Ascending aorta (tissue), 2 donors: ENCODE results near the gene TBC1D3B. TPM values are rescaled to one million over a fixed set of nuclear protein-coding genes. Genes with fewer than 3 reads are reported as not detected.

ENCODE experiments used
- DNase-seq, 2 donors: peaks; one replicate each; pipeline ENCODE4 v3.0.0-alpha.2; 2019; ENCODE audit warnings: low spot score in 2 of 2
- H3K27ac ChIP-seq, 2 donors: fragments of 200-600 bp; sonication (generic); one replicate each; pipeline ENCODE4 v1.5.1; 2016 to 2017; ENCODE audit warnings: mild to moderate bottlenecking in 1 of 2
- H3K27me3 ChIP-seq: fragments of 200-600 bp; sonication (generic); one replicate; pipeline ENCODE4 v1.5.1; 2017
- H3K36me3 ChIP-seq, 2 donors: fragments of 200-600 bp; sonication (generic); one replicate each; pipeline ENCODE4 v1.5.1; 2016
- H3K4me1 ChIP-seq, 2 donors: fragments of 200-600 bp; sonication (generic); one replicate each; pipeline ENCODE4 v1.5.1; 2016 to 2017; ENCODE audit warnings: mild to moderate bottlenecking in 1 of 2
- H3K4me3 ChIP-seq, 2 donors: fragments of 200-600 bp; sonication (generic); one replicate each; pipeline ENCODE4 v1.5.1; 2016 to 2017; ENCODE audit warnings: mild to moderate bottlenecking in 1 of 2
- H3K9me3 ChIP-seq, 2 donors: fragments of 200-600 bp; sonication (generic); one replicate each; pipeline ENCODE4 v1.5.1; 2016
- intact Hi-C: fragments of 100-400 bp; cut with DNase I; formaldehyde crosslinking; loops from one replicate; pipeline ENCODE4 v1.15.1; 2023
- total RNA-seq: library from RNA; depleted of rRNA; stranded (reverse); fragments of >200 nt; gene quantifications from one replicate; pipeline ENCODE4 v1.1.0, GENCODE V29; 2016
- TF ChIP-seq, protein P1 (sequence below), 3 experiments: fragments of 200-600 bp in 2 of 3; fragments of 450-650 bp in 1 of 3; sonication (generic) in 2 of 3; IDR thresholded peaks; one replicate each; pipeline ENCODE4 v1.5.1; 2016 to 2019; ENCODE audit warnings: antibody characterized with exemption in 3 of 3, mild to moderate bottlenecking in 1 of 3, moderate library complexity in 1 of 3

The TBC1D3B gene
- total RNA-seq, 1 donor from 2014 or later = not detected

DNA sequence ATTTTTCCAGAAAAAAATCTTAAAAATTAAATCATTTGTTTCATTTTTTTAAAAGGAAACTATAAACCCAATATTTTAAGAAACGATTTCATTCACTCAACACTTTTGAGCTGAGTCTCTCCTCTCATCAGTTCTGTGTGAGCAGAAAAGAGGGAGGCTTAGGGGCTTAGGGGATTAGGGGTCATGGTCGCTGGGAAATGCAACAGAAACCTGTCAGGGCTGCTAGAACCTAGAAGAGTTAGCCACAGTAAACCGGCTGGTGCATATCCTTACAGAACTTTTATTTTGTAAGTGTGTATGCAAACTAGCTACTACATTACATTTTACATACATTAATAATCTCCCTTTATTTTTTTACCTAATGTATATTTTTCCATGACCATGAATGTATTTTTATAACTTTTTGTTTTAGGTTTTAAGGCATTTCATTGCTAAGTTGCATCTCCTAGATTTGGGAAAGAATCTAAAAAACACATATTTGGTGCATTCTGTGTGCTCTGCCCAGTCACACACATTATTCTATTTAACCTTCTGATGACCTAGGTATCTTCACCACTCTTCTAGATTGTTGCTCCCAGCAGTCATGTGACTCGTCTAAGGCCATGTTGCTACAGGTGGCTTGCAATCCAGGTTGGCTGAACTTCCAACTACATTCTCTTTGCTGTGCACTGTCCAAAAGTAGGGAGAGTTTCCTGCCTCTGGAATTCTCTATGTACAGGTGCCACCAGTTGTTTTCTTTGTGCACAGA is 24.4 kb downstream of the TBC1D3B start:
- Histone ChIP-seq H3K4me1 (peaks cover 0 to 4% of the 10 kb centered on the region in 2 donors), H3K36me3 (no peaks in the 10 kb centered on the region), H3K27me3 (no peaks in the 10 kb centered on the region), H3K4me3 (no peak overlapping the region), H3K9me3 (no peaks in the 10 kb centered on the region), H3K27ac (no peak overlapping the region)
- TF ChIP-seq, protein P1, sequence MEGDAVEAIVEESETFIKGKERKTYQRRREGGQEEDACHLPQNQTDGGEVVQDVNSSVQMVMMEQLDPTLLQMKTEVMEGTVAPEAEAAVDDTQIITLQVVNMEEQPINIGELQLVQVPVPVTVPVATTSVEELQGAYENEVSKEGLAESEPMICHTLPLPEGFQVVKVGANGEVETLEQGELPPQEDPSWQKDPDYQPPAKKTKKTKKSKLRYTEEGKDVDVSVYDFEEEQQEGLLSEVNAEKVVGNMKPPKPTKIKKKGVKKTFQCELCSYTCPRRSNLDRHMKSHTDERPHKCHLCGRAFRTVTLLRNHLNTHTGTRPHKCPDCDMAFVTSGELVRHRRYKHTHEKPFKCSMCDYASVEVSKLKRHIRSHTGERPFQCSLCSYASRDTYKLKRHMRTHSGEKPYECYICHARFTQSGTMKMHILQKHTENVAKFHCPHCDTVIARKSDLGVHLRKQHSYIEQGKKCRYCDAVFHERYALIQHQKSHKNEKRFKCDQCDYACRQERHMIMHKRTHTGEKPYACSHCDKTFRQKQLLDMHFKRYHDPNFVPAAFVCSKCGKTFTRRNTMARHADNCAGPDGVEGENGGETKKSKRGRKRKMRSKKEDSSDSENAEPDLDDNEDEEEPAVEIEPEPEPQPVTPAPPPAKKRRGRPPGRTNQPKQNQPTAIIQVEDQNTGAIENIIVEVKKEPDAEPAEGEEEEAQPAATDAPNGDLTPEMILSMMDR (IDR thresholded peaks at IDR 0.05) = no peak
- DNase-seq = no peak
- intact Hi-C loops = no loop called here

DNA sequence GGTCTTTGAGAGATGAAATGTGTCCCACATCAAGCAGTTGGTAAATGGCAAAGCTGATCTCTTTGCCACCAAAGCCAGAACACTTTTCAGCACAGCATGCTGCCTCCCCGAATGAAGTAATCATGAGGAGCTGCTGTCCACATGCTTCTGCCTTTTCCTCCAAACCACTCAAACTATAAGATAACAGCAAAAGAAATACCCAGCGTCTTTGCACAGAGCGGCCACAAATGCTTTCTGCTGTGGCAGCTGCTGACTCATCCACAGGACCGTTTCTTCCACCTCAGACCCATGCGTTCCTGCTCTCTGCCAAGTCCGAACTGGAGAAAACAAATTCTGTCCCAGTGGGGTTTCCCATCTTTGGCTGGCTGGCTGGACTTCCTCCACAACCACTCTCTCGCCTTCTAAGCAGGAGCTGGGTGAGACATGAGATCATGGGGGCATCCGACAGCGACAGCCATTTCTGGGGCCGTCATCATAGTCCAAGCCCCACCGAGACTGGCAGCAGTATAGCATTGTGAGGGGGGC is 27.1 kb downstream of the TBC1D3B start:
- TF ChIP-seq, protein P1 (IDR thresholded peaks at IDR 0.05) = no peak
- no peaks in the 10 kb centered on the region for H3K36me3 ChIP-seq
- H3K9me3 ChIP-seq = no peaks in the 10 kb centered on the region
- peak in 1 of 2 donors; percentile 63 for DNase-seq
- no peak overlapping the region for H3K4me3 ChIP-seq
- H3K4me1 ChIP-seq = peaks cover 0 to 4% of the 10 kb centered on the region in 2 donors
- intact Hi-C loops = loop anchor here (10.0 kb wide), 2 partner anchors 175 to 335 kb away; partner anchors contain the start of gene ZNHIT3
- no peaks in the 10 kb centered on the region for H3K27me3 ChIP-seq
- H3K27ac ChIP-seq = no peak overlapping the region

DNA sequence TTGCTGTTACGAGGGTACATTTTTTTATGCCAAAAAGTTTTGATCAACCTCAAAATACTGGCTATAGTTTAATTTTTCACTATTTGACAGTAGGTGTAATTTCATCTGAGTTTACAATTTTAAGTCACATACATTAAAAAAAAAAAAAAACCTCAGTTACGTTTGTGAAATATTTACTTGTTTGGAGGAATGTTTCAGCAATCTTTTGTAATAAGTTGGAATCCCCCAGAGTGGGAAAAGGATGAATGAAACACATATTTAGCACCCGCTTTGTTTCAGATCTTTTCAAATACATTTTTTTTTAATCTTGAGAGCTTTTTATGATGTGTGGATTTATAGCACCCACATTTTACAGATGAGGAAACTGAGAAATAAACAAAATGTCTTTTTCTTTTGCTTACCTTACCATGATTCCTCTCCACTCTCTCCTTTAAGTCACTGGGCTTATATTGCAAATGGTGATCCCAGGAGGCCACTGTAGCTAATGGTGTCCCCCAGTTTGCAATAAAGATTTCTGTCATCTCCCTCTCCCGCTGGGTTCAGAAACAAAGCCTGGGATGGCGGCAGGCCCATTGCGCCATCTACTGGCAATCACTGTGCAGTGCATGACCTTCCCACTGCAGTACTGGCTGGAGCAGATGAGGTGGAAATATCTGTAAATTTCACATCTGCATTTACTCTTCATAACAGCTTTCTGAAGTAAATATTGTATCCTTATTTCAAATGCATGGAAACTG is 27.7 kb downstream of the TBC1D3B start:
- peak in 1 of 2 donors; percentile 79 for DNase-seq
- peaks cover 0 to 4% of the 10 kb centered on the region in 2 donors for H3K4me1 ChIP-seq
- intact Hi-C loops = loop anchor here (10.0 kb wide), 2 partner anchors 174 to 336 kb away; partner anchors contain the start of gene ZNHIT3
- no peaks in the 10 kb centered on the region for H3K9me3 ChIP-seq
- no peak overlapping the region for H3K4me3 ChIP-seq
- no peak overlapping the region for H3K27ac ChIP-seq
- TF ChIP-seq, protein P1 (IDR thresholded peaks at IDR 0.05) = peak; percentile 62 to 91 (median 89)
- no peaks in the 10 kb centered on the region for H3K36me3 ChIP-seq
- no peaks in the 10 kb centered on the region for H3K27me3 ChIP-seq

DNA sequence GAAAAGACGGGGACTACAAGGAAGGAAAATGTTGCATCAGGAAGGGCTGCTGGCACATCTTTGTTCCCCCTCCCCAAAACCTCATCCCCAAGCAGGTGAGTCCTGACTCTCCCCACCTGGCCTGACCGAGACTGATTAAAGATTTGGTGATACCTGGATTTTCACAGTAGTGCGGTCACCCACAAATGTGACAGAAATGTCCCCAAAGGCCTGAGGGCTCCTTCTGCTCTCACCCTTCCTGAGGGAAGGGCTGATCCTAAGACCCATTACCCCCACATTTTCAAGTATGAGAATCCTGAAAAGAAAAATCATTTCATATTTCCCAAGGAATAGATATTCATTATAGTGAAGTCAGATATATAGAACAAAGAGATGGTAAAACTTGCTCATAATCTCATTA is 28.8 kb downstream of the TBC1D3B start:
- Histone ChIP-seq H3K9me3 (no peaks in the 10 kb centered on the region), H3K4me1 (peaks cover 0 to 4% of the 10 kb centered on the region in 2 donors), H3K4me3 (no peak overlapping the region), H3K27ac (no peak overlapping the region), H3K36me3 (no peaks in the 10 kb centered on the region), H3K27me3 (no peaks in the 10 kb centered on the region)
- intact Hi-C loops = loop anchor here (10.0 kb wide), 2 partner anchors 173 to 337 kb away; partner anchors contain the start of gene ZNHIT3
- no peak for DNase-seq
- TF ChIP-seq, protein P1 (IDR thresholded peaks at IDR 0.05) = no peak

DNA sequence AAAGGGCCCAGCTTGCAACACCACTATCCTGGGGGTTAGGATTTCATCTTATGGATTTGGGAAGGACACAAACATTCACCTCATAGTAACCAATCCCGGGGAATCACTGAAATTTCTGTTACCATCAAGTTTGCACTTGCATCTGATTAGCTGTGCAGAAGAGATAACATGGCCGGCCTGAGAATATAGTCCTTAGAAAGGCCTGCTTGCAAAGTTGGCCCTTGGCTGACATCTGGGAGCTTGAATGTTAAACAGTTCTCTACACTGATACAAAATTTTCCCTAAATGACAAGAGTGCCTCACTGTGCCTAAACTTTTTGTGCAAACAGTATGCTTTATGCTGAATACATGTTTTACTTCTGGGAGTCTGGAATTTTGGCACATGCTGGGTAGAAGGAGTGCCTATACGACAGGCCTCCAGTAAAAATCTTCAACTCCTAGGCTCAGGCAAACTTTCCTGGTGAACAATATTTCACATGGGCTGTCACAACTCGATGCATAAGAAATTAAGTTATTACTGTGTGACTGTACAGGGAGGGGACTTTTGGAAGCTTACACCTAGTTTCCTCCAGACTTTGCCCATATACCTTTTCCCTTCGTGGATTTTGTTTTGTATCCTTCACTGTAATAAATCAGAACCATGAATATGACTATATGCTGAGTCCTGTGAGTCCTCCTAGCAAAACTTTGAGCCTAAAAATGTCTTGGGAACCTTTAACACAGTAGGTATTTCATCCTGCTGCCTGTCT is 31.3 kb downstream of the TBC1D3B start:
- intact Hi-C loops = loop anchor here (10.0 kb wide), 2 partner anchors 170 to 340 kb away; partner anchors contain the start of gene ZNHIT3
- Histone ChIP-seq H3K4me1 (peaks cover 0 to 4% of the 10 kb centered on the region in 2 donors), H3K36me3 (no peaks in the 10 kb centered on the region), H3K9me3 (no peaks in the 10 kb centered on the region), H3K27ac (no peak overlapping the region), H3K4me3 (no peak overlapping the region), H3K27me3 (no peaks in the 10 kb centered on the region)
- DNase-seq = no peak
- TF ChIP-seq, protein P1 (IDR thresholded peaks at IDR 0.05) = no peak
